K562 (cell line): ENCODE measurements around the gene ZSCAN29. TPM values are rescaled to one million over a fixed set of nuclear protein-coding genes. Genes with fewer than 3 reads are reported as not detected.

ENCODE experiments used
- ATAC-seq: fragments of 200-7000 bp; cut with Tn5 transposase; 3 replicates; pipeline ENCODE4 v1.9.1; 2020; ENCODE audit warnings: moderate library complexity
- BruUV-seq: library from RNA; stranded (reverse); fragments of 400-500 nt; replicated peaks from 2 replicates; lab custom pipeline; 2021; lab: Mats Ljungman, UMichigan
- CTCF ChIA-PET: fragments of 300-600 bp; formaldehyde crosslinking; extraction: SDS; loops from one replicate; lab custom pipeline; 2021; ENCODE audit warnings: low intra/inter-chr PET ratio; lab: Yijun Ruan, JAX
- POLR2A ChIA-PET: fragments of 300-600, 350-650 bp; sonication (Branson Sonifier 250); formaldehyde crosslinking; extraction: SDS; loops from one replicate; lab custom pipeline; 2021; ENCODE audit warnings: antibody characterized with exemption, inconsistent platforms; lab: Yijun Ruan, JAX
- DNase-seq, 4 experiments: peaks; one replicate each; pipeline versions ENCODE4 v3.0.0 to v3.0.0-alpha.2; 2011 to 2018; ENCODE audit warnings: low spot score in 3 of 4, mixed read lengths in 3 of 4; ENCODE audit errors: extremely low read depth in 1 of 4
- FAIRE-seq: peaks from 2 replicates; lab custom pipeline; 2011; peaks lifted over from hg19 to GRCh38; lab: Jason Lieb, UNC
- H2AFZ ChIP-seq: 2 replicates; pipeline ENCODE4 v1.6.0; 2011; ENCODE audit warnings: low read depth, low read length, control low read depth, inconsistent platforms
- H3K27ac ChIP-seq: fragments of 200-600 bp; 3 replicates; pipeline ENCODE4 v1.8.0; 2011; ENCODE audit warnings: low read depth, mild to moderate bottlenecking, control low read depth, inconsistent platforms, low read length, moderate library complexity, mixed read lengths; ENCODE audit errors: extremely low read depth
- H3K27me3 ChIP-seq, 2 experiments: fragments of 300-600 bp in 1 of 2; 2 replicates in 1 of 2; 3 replicates in 1 of 2; pipeline versions ENCODE4 v1.6.0 to v1.8.0; 2011; ENCODE audit warnings: inconsistent platforms in 2 of 2, low read length in 2 of 2, mild to moderate bottlenecking in 1 of 2, mixed read lengths in 1 of 2, moderate library complexity in 1 of 2; ENCODE audit not compliant: control insufficient read depth in 2 of 2, insufficient read depth in 2 of 2
- H3K36me3 ChIP-seq: fragments of 300-600 bp; 3 replicates; pipeline ENCODE4 v1.8.0; 2011; ENCODE audit warnings: mild to moderate bottlenecking, low read length, inconsistent platforms; ENCODE audit not compliant: control insufficient read depth, insufficient read depth
- H3K4me1 ChIP-seq, 2 experiments: fragments of 200-600 bp in 1 of 2; replicated peaks in 1 of 2; 2 replicates in 1 of 2; 3 replicates in 1 of 2; pipeline versions ENCODE4 v1.5.1 to v1.8.0; 2011; ENCODE audit warnings: inconsistent platforms in 2 of 2, low read length in 2 of 2, mild to moderate bottlenecking in 1 of 2, mixed read lengths in 1 of 2, moderate library complexity in 1 of 2; ENCODE audit not compliant: control insufficient read depth in 2 of 2, insufficient read depth in 2 of 2
- H3K4me2 ChIP-seq: 2 replicates; pipeline ENCODE4 v1.6.1; 2011; ENCODE audit warnings: low read length, control low read depth, inconsistent platforms, mixed read lengths; ENCODE audit not compliant: insufficient read depth
- H3K4me3 ChIP-seq: fragments of 200-600 bp; sonication (generic), shearing (Covaris generic); 2 replicates; pipeline ENCODE4 v1.5.1; 2016; ENCODE audit warnings: control low read depth, inconsistent platforms
- H3K79me2 ChIP-seq: fragments of 200-600 bp; 3 replicates; pipeline ENCODE4 v1.8.0; 2011; ENCODE audit warnings: low read length, inconsistent platforms; ENCODE audit not compliant: control insufficient read depth, insufficient read depth
- H3K9ac ChIP-seq, 2 experiments: 2 replicates each; pipeline versions ENCODE4 v1.6.0 to v1.6.1; 2011; ENCODE audit warnings: low read depth in 2 of 2, low read length in 2 of 2, control low read depth in 1 of 2, inconsistent platforms in 1 of 2, mild to moderate bottlenecking in 1 of 2, mixed read lengths in 1 of 2; ENCODE audit not compliant: insufficient read depth in 1 of 2
- H3K9me1 ChIP-seq: one replicate; pipeline ENCODE4 v1.6.0; 2011; ENCODE audit warnings: inconsistent platforms, mild to moderate bottlenecking, low read length, moderate library complexity; ENCODE audit not compliant: control insufficient read depth, insufficient read depth
- H3K9me3 ChIP-seq: replicated peaks from 2 replicates; pipeline ENCODE4 v1.5.1; 2011; ENCODE audit warnings: low read depth, low read length, inconsistent platforms; ENCODE audit not compliant: control insufficient read depth, insufficient read depth
- H4K20me1 ChIP-seq: replicated peaks from 2 replicates; pipeline ENCODE4 v1.6.1; 2011; ENCODE audit warnings: low read length, inconsistent platforms, mixed read lengths; ENCODE audit not compliant: control insufficient read depth, insufficient read depth
- BRD4 ChIP-seq: fragments of 200-600 bp; sonication (generic); IDR thresholded peaks from 2 replicates; pipeline ENCODE4 v1.6.1; 2017; ENCODE audit warnings: inconsistent platforms
- CTBP1 ChIP-seq: fragments of 450-650 bp; IDR thresholded peaks from 2 replicates; pipeline ENCODE4 v1.6.1; 2016; ENCODE audit warnings: borderline replicate concordance
- DMBX1 ChIP-seq: fragments of 250-450 bp; sonication (Bioruptor Pico); IDR thresholded peaks from 2 replicates; pipeline ENCODE4 v1.8.0; 2022; ENCODE audit warnings: inconsistent platforms, mild to moderate bottlenecking, moderate library complexity, borderline replicate concordance
- ELF1 ChIP-seq: fragments of 200-800 bp; sonication (Bioruptor generic); IDR thresholded peaks from 2 replicates; pipeline ENCODE4 v1.6.1; 2016; ENCODE audit warnings: missing genetic modification characterization, missing compliant biosample characterization
- GTF2F1 ChIP-seq: IDR thresholded peaks from 2 replicates; pipeline ENCODE4 v1.6.1; 2011; ENCODE audit warnings: low read depth, low read length, improper control_type of control experiment
- HES1 ChIP-seq: fragments of 450-650 bp; IDR thresholded peaks from 2 replicates; pipeline ENCODE4 v1.6.1; 2016; ENCODE audit warnings: low read depth, mild to moderate bottlenecking, moderate library complexity
- MAFG ChIP-seq: fragments of 450-650 bp; conservative IDR thresholded peaks from 2 replicates; pipeline ENCODE4 v1.6.1; 2016; ENCODE audit warnings: missing genetic modification characterization, missing compliant biosample characterization
- MCM2 ChIP-seq: fragments of 450-650 bp; IDR thresholded peaks from 2 replicates; pipeline ENCODE4 v1.6.1; 2017; ENCODE audit warnings: low read depth, mild to moderate bottlenecking
- NCOA1 ChIP-seq: fragments of 450-650 bp; IDR thresholded peaks from 2 replicates; pipeline ENCODE4 v1.6.1; 2016; ENCODE audit warnings: low read depth
- POLR2G ChIP-seq: fragments of 200-400 bp; formaldehyde crosslinking; IDR thresholded peaks from 2 replicates; pipeline ENCODE4 v1.6.1; 2017; ENCODE audit warnings: low read depth, mild to moderate bottlenecking, antibody characterized with exemption, low read length, moderate library complexity
- SETDB1 ChIP-seq: IDR thresholded peaks from one replicate; pipeline ENCODE4 v1.6.1; 2012; ENCODE audit warnings: low read length, control low read depth, inconsistent platforms
- SMARCA4 ChIP-seq: fragments of 450-650 bp; IDR thresholded peaks from 2 replicates; pipeline ENCODE4 v1.6.1; 2016
- SMARCC2 ChIP-seq: fragments of 450-650 bp; IDR thresholded peaks from 2 replicates; pipeline ENCODE4 v1.6.1; 2017; ENCODE audit warnings: antibody characterized with exemption, moderate library complexity, mild to moderate bottlenecking, low read depth
- SUPT5H ChIP-seq: fragments of 450-650 bp; IDR thresholded peaks from 2 replicates; pipeline ENCODE4 v1.6.1; 2016
- XRCC3 ChIP-seq: fragments of 450-650 bp; IDR thresholded peaks from 2 replicates; pipeline ENCODE4 v1.6.1; 2017; ENCODE audit warnings: mild to moderate bottlenecking, moderate library complexity
- ZNF316 ChIP-seq: fragments of 450-650 bp; IDR thresholded peaks from 2 replicates; pipeline ENCODE4 v1.6.1; 2016
- ZNF79 ChIP-seq: fragments of 250-450 bp; sonication (Bioruptor Pico); IDR thresholded peaks from 2 replicates; pipeline ENCODE4 v1.4.0; 2020; ENCODE audit warnings: low read depth, mild to moderate bottlenecking, moderate library complexity
- WGBS: fragments of 100-300 bp; shearing (Covaris generic); methylation state at CpG from one replicate; pipeline ENCODE4 v1.1.6; 2016; ENCODE audit warnings: low coverage, mixed read lengths; ENCODE audit not compliant: insufficient coverage; ENCODE audit errors: missing lambda C conversion rate; 5-methylcytosine and 5-hydroxymethylcytosine counted together
- in situ Hi-C: fragments of 300-500 bp; cut with MboI; formaldehyde crosslinking; loops from 4 replicates; pipeline ENCODE4 v1.15.0; 2018; ENCODE audit warnings: inconsistent platforms, mixed read lengths
- intact Hi-C: fragments of 100-400 bp; cut with micrococcal nuclease; formaldehyde crosslinking; loops from 2 replicates; pipeline ENCODE4 v1.14.2; 2022
- polyA plus RNA-seq, 8 experiments: library from polyadenylated mRNA; depleted of rRNA in 4 of 8; stranded (reverse) in 5 of 8; unstranded in 3 of 8; fragments of >200 nt; fragmentation: Nextera tagmentation in 2 of 8; fragmentation: Illumina TruSeq in 1 of 8; extraction: Ambion mirVana in 2 of 8; extraction: Trizol in 1 of 8; gene quantifications; 2 replicates each; pipeline versions ENCODE4 v1.2.1 to v1.2.3, GENCODE V29; 2011 to 2014; ENCODE audit warnings: inconsistent platforms in 1 of 8, missing spikeins in 1 of 8
- total RNA-seq, 7 experiments: library from RNA; depleted of rRNA in 6 of 7; stranded (reverse); fragments of >200 nt in 6 of 7; fragmentation: Illumina TruSeq in 2 of 7; extraction: Trizol in 2 of 7; gene quantifications; 2 replicates each; pipeline versions ENCODE4 v1.2.1 to v1.2.3, GENCODE V29; 2011 to 2021; ENCODE audit warnings: low replicate concordance in 1 of 7

The ZSCAN29 gene
- total and polyA plus RNA-seq, 9 of the 15 experiments (the other 6 are each of a cell fraction or from before 2014, with no cell fraction given), result 2.5 to 28.6 (median 19.7) TPM

DNA sequence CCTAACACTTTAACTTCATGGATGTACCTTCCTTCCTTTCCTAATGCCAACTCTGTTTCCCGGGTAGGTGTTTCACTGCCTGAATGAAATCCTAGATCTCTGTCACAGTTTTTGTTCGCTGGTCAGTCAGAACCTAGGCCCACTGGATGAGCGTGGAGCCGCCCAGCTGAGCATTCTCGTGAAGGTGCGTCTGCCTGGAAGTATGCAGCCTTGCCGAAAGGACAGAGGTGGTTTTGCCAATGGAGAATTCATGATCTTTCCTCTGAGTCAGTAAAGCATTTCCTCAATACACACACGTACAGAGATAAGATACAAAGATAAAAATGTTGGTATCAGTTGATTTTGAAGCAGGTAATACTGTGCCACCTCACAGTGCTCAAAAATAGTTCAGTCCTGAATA, 32.8 kb upstream of the ZSCAN29 start:
- no TSS peak for BruUV-seq
- POLR2A ChIA-PET, result interaction anchor here (0.9 to 2.2 kb wide), 2 partner anchors 12 to 1911 kb away, joined by 3 to 6 read pairs; no protein-coding TSS in a partner anchor
- no peaks in the 10 kb centered on the region for H4K20me1 ChIP-seq
- H3K4me3 ChIP-seq, result no peak overlapping the region
- no peaks in the 10 kb centered on the region for H3K9me3 ChIP-seq
- H3K79me2 ChIP-seq, result no peaks in the 10 kb centered on the region
- no peaks in the 10 kb centered on the region; a peak in 1 of 5 replicates for H3K4me1 ChIP-seq
- H3K36me3 ChIP-seq, result peaks cover 98% of the 10 kb centered on the region
- H3K4me2 ChIP-seq, result no peak overlapping the region
- FAIRE-seq (no peak), ATAC-seq (no peak), DNase-seq (no peak)
- in situ Hi-C loops, result no loop called here
- H3K9me1 ChIP-seq, result no peaks in the 10 kb centered on the region
- no peak overlapping the region for H2AFZ ChIP-seq
- TF ChIP-seq HES1 (no peak), POLR2G (0 out of 2 replicates have a peak, but pooled peaks have one; percentile 35), SMARCA4 (no peak)
- H3K9ac ChIP-seq, result no peak overlapping the region
- 80% methylated on average over 8 of the region's 8 CpGs for WGBS
- intact Hi-C loops, result no loop called here
- CTCF ChIA-PET, result no interaction called here
- H3K27me3 ChIP-seq, result no peaks in the 10 kb centered on the region
- H3K27ac ChIP-seq, result no peak overlapping the region

- no peaks in the 10 kb centered on the region for H3K4me1 ChIP-seq
- 93% methylated on average over 3 of the region's 3 CpGs for whole genome bisulfite sequencing
- ChIA-PET CTCF (no interaction called here), POLR2A (interaction anchor here (0.7 kb wide), 2 partner anchors 8 to 10 kb away, joined by 3 read pairs; no protein-coding TSS in a partner anchor)
- DNase-seq (no peak), ATAC-seq (no peak), FAIRE-seq (no peak)
- no peak overlapping the region for H3K4me3 ChIP-seq
- in situ Hi-C loops, result no loop called here
- no peak overlapping the region for H3K4me2 ChIP-seq
- H3K36me3 ChIP-seq, result peaks cover 98% of the 10 kb centered on the region
- no peak overlapping the region for H2AFZ ChIP-seq
- H3K9ac ChIP-seq, result no peak overlapping the region
- intact Hi-C loops, result no loop called here
- BruUV-seq, result no TSS peak
- H3K27me3 ChIP-seq, result no peaks in the 10 kb centered on the region
- no peaks in the 10 kb centered on the region for H3K9me1 ChIP-seq
- no peaks in the 10 kb centered on the region for H3K9me3 ChIP-seq
- no peaks in the 10 kb centered on the region for H4K20me1 ChIP-seq
- no peak overlapping the region for H3K27ac ChIP-seq
- no peaks in the 10 kb centered on the region for H3K79me2 ChIP-seq
- no peak for TF ChIP-seq ZNF79 (CRISPR knock-in tag)
- TF ChIP-seq DMBX1, result no peak
- no peak for TF ChIP-seq GTF2F1
- no peak for TF ChIP-seq SUPT5H
- no peak for TF ChIP-seq NCOA1
- no peak for TF ChIP-seq SETDB1
- 0 out of 2 replicates have a peak, but pooled peaks have one; percentile 16 for TF ChIP-seq MAFG (tag)
- peak; percentile 77 for TF ChIP-seq ZNF316
- no peak for TF ChIP-seq MCM2
- TF ChIP-seq XRCC3, result no peak
- TF ChIP-seq BRD4, result no peak
- no peak for TF ChIP-seq SMARCC2
- no peak for TF ChIP-seq CTBP1
- no peak for TF ChIP-seq ELF1
These were observed 31.4 kb upstream of the ZSCAN29 start for GRCh38 chr15:43402255-43402654.
